NCI-H1048 (cell line): ENCODE results near the gene PAX5.

ENCODE experiments used
- DNase-seq: peaks from one replicate; lab custom pipeline; 2025; lab: John Stamatoyannopoulos, UW

Gene PAX5

GRCh38 chr9:36960575-36960955 is 73.5 kb downstream of the PAX5 start:
- no peak for DNase-seq

- no peak for DNase-seq
These were observed 74.1 kb downstream of the PAX5 start for GRCh38 chr9:36959681-36960574.

GRCh38 chr9:36956908-36957307 is 77.2 kb downstream of the PAX5 start:
- DNase-seq, result no peak

- no peak for DNase-seq
These were observed 83.7 kb downstream of the PAX5 start for GRCh38 chr9:36950389-36950788.

- DNase-seq, result no peak
These were observed 84.6 kb downstream of the PAX5 start for GRCh38 chr9:36949466-36949865.

- DNase-seq, result no peak
These were observed 86.0 kb downstream of the PAX5 start for GRCh38 chr9:36948051-36948450.

GRCh38 chr9:36946653-36947052 is 87.4 kb downstream of the PAX5 start:
- DNase-seq, result no peak

GRCh38 chr9:36945999-36946398 is 88.1 kb downstream of the PAX5 start:
- DNase-seq, result no peak

- no peak for DNase-seq
These were observed 91.2 kb downstream of the PAX5 start for GRCh38 chr9:36942891-36943290.

GRCh38 chr9:36941441-36941840 is 92.6 kb downstream of the PAX5 start:
- DNase-seq, result no peak

- no peak for DNase-seq
These were observed 93.2 kb downstream of the PAX5 start for GRCh38 chr9:36940881-36941280.

GRCh38 chr9:36940500-36940853 is 93.6 kb downstream of the PAX5 start:
- DNase-seq, result no peak

GRCh38 chr9:36939655-36940499 is 94.2 kb downstream of the PAX5 start:
- DNase-seq, result no peak

GRCh38 chr9:36939214-36939613 is 94.9 kb downstream of the PAX5 start:
- DNase-seq, result no peak

- DNase-seq, result no peak
These were observed 95.5 kb downstream of the PAX5 start for GRCh38 chr9:36938617-36939016.

GRCh38 chr9:36937951-36938350 is 96.1 kb downstream of the PAX5 start:
- no peak for DNase-seq

- no peak for DNase-seq
These were observed 96.7 kb downstream of the PAX5 start for GRCh38 chr9:36937346-36937745.

GRCh38 chr9:36936498-36936831 is 97.6 kb downstream of the PAX5 start:
- DNase-seq, result no peak

GRCh38 chr9:36935768-36936497 is 98.1 kb downstream of the PAX5 start:
- DNase-seq, result no peak

- DNase-seq, result no peak
These were observed 98.7 kb downstream of the PAX5 start for GRCh38 chr9:36935332-36935731.

- no peak for DNase-seq
These were observed 99.5 kb downstream of the PAX5 start for GRCh38 chr9:36934478-36935065.

GRCh38 chr9:36933676-36934215 is 100.3 kb downstream of the PAX5 start:
- no peak for DNase-seq
